ENCODE measurements around the gene SAMD1. TPM values are rescaled to one million over a fixed set of nuclear protein-coding genes. Genes with fewer than 3 reads are reported as not detected.
A peak's percentile ranks its signal among the peaks of the same experiment; 100 is the strongest.

Gene SAMD1
- total and polyA plus RNA-seq, 9 of the 15 experiments (the other 6 are each of a cell fraction or from before 2014, with no cell fraction given): 2.9 to 96.0 (median 43.5) TPM

DNA sequence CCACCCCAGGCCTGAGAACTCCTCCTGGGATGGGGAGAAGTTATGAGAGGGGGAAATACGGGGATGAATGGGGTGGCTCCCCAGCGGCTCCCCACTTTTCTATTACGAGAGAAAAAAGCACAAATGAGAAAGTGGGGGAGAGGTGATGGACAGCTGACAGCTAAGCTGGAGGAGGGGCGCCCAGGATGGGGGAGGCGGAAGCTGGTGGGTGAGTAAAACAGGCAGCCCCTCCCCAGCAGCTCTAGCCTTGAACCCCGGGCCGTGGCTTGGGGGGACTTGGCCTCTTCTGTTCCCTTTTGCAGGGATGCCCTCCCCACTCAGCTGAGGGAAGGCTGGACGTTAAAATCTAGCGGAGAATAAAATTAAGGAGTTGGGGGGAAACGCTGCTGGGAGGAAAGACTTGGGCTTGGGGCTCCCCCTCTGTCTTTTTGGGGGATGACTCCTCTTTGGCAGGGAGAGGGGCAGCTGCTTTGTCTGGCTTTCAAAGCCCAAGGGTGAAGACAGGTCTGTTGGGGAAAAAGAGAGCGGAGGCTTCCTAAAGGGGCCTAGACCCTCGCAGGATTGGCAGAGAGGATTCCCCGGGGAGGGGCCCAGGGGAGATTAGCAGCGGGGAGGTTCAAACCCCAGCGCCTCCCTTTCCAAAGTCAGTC, 1.4 kb upstream of the SAMD1 start (continued):
- TF ChIP-seq NFRKB (IDR thresholded peaks at IDR 0.05; ENCODE audit: low read depth): no peak
- TF ChIP-seq CBX2 (IDR thresholded peaks at IDR 0.05; ENCODE audit: insufficient read depth, low read length, poor library complexity, severe bottlenecking): no peak
- TF ChIP-seq ZNF23 (CRISPR knock-in tag; IDR thresholded peaks at IDR 0.05): no peak
- TF ChIP-seq, protein P1, sequence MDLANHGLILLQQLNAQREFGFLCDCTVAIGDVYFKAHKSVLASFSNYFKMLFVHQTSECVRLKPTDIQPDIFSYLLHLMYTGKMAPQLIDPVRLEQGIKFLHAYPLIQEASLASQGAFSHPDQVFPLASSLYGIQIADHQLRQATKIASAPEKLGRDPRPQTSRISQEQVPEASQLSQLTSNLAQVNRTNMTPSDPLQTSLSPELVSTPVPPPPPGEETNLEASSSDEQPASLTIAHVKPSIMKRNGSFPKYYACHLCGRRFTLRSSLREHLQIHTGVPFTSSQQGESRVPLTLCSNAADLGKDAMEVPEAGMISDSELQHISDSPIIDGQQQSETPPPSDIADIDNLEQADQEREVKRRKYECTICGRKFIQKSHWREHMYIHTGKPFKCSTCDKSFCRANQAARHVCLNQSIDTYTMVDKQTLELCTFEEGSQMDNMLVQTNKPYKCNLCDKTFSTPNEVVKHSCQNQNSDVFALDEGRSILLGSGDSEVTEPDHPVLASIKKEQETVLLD (IDR thresholded peaks at IDR 0.05): 0 out of 2 replicates have a peak, but pooled peaks have one; percentile 7
- TF ChIP-seq SIN3A (IDR thresholded peaks at IDR 0.05; ENCODE audit: borderline replicate concordance in 2 of 2, control insufficient read depth in 1 of 2, low read depth in 2 of 2, low read length in 2 of 2): 0 out of 4 replicates have a peak, but pooled peaks have one; percentile 8 to 19
- TF ChIP-seq, protein P2, sequence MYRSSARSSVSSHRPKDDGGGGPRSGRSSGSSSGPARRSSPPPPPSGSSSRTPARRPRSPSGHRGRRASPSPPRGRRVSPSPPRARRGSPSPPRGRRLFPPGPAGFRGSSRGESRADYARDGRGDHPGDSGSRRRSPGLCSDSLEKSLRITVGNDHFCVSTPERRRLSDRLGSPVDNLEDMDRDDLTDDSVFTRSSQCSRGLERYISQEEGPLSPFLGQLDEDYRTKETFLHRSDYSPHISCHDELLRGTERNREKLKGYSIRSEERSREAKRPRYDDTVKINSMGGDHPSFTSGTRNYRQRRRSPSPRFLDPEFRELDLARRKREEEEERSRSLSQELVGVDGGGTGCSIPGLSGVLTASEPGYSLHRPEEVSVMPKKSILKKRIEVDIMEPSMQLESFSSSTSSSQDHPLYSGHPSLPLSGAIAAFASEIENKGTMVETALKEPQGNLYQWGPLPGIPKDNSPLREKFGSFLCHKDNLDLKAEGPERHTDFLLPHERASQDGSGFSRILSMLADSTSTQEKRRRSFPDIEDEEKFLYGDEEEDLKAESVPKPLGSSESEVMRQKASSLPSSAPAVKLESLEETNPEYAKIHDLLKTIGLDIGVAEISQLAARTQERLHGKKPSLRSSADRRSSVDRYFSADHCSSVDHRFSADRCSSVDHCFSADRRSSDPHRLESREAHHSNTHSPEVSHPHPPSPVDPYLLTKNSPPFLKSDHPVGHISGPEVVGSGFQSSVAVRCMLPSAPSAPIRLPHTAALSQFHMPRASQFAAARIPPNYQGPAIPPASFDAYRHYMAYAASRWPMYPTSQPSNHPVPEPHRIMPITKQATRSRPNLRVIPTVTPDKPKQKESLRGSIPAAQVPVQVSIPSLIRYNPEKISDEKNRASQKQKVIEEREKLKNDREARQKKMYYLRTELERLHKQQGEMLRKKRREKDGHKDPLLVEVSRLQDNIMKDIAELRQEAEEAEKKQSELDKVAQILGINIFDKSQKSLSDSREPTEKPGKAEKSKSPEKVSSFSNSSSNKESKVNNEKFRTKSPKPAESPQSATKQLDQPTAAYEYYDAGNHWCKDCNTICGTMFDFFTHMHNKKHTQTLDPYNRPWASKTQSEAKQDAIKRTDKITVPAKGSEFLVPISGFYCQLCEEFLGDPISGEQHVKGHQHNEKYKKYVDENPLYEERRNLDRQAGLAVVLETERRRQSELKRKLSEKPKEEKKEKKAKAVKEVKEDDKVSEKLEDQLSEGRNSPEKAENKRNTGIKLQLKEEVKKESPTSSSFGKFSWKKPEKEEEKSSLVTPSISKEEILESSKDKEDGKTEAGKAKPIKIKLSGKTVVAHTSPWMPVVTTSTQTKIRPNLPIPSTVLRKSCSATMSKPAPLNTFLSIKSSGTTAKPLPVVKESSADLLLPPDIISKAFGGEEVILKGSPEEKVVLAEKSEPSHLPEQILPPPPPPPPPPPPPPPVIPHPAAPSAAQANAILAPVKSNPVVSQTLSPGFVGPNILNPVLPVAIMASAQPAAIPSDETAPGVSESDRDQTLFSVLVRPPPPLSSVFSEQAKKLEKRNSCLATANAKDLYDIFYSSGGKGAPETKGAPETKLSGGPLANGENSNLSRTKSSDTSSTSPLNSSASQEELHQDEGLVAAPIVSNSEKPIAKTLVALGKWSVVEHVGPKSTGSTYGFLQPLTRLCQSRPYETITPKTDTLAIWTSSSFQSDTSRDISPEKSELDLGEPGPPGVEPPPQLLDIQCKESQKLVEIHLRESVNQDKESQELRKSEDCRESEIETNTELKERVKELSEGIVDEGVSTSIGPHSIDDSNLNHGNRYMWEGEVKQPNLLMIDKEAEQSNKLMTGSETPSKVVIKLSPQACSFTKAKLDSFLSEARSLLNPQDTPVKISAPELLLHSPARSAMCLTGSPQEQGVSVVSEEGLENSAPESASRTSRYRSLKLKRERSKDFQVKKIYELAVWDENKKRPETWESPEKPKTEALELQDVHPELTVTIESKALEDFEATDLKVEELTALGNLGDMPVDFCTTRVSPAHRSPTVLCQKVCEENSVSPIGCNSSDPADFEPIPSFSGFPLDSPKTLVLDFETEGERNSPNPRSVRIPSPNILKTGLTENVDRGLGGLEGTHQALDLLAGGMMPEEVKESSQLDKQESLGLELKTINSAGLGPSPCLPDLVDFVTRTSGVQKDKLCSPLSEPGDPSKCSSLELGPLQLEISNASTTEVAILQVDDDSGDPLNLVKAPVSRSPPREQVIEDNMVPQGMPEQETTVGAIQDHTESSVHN (IDR thresholded peaks at IDR 0.05; ENCODE audit: borderline replicate concordance in 1 of 2, low read depth in 1 of 2): no peak
- peak; percentile 42 for TF ChIP-seq ETV1 (tag; conservative IDR thresholded peaks at IDR 0.05; ENCODE audit: low read depth)
- TF ChIP-seq, protein P3, sequence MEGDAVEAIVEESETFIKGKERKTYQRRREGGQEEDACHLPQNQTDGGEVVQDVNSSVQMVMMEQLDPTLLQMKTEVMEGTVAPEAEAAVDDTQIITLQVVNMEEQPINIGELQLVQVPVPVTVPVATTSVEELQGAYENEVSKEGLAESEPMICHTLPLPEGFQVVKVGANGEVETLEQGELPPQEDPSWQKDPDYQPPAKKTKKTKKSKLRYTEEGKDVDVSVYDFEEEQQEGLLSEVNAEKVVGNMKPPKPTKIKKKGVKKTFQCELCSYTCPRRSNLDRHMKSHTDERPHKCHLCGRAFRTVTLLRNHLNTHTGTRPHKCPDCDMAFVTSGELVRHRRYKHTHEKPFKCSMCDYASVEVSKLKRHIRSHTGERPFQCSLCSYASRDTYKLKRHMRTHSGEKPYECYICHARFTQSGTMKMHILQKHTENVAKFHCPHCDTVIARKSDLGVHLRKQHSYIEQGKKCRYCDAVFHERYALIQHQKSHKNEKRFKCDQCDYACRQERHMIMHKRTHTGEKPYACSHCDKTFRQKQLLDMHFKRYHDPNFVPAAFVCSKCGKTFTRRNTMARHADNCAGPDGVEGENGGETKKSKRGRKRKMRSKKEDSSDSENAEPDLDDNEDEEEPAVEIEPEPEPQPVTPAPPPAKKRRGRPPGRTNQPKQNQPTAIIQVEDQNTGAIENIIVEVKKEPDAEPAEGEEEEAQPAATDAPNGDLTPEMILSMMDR (IDR thresholded peaks at IDR 0.05 in 2 of 3, conservative IDR thresholded peaks at IDR 0.05 in 1 of 3; ENCODE audit: insufficient read depth in 2 of 3, low read depth in 1 of 3, low read length in 3 of 3): peak; percentile 20 to 37 (median 36); a peak in 2 of 6 replicates
